A673 (cell line): ENCODE results near the gene CRADD. TPM values are rescaled to one million over a fixed set of nuclear protein-coding genes. Genes with fewer than 3 reads are reported as not detected.

Experiments used
- BruUV-seq: library from RNA; stranded (reverse); fragments of 400-500 nt; replicated peaks from 2 replicates; lab custom pipeline; 2021; lab: Mats Ljungman, UMichigan
- CTCF ChIA-PET: fragments of 300-600 bp; sonication (Branson Sonifier 250); formaldehyde crosslinking; loops from one replicate; lab custom pipeline; 2022; ENCODE audit warnings: antibody characterized with exemption; lab: Charles Lee
- POLR2A ChIA-PET: fragments of 300-600 bp; sonication (Branson Sonifier 250); formaldehyde crosslinking; loops from one replicate; lab custom pipeline; 2022; ENCODE audit warnings: antibody characterized with exemption; ENCODE audit not compliant: low non-redundant PET; lab: Charles Lee
- DNase-seq: peaks from one replicate; pipeline ENCODE4 v3.0.0-alpha.2; 2015; ENCODE audit warnings: low spot score
- H3K27ac ChIP-seq: fragments of 200-600 bp; sonication (generic); 2 replicates; pipeline ENCODE4 v1.5.1; 2016; ENCODE audit warnings: mixed run types, low read depth, mild to moderate bottlenecking, mixed read lengths, antibody characterized with exemption, low read length; ENCODE audit not compliant: poor library complexity, severe bottlenecking
- H3K27me3 ChIP-seq: fragments of 200-600 bp; sonication (generic); replicated peaks from 2 replicates; pipeline ENCODE4 v1.6.1; 2017; ENCODE audit warnings: mixed run types, low read depth, mild to moderate bottlenecking, mixed read lengths, antibody characterized with exemption, low read length; ENCODE audit not compliant: insufficient read depth, poor library complexity
- H3K36me3 ChIP-seq: fragments of 200-600 bp; sonication (generic); 2 replicates; pipeline ENCODE4 v1.6.1; 2016; ENCODE audit warnings: mixed run types, mild to moderate bottlenecking, mixed read lengths, antibody characterized with exemption, low read length; ENCODE audit not compliant: insufficient read depth, poor library complexity, severe bottlenecking
- H3K4me1 ChIP-seq: fragments of 200-600 bp; sonication (generic); 2 replicates; pipeline ENCODE4 v1.6.1; 2017; ENCODE audit warnings: mixed run types, mild to moderate bottlenecking, mixed read lengths, antibody characterized with exemption, low read length; ENCODE audit not compliant: insufficient read depth, poor library complexity, severe bottlenecking
- H3K4me3 ChIP-seq: fragments of 200-600 bp; sonication (generic); 2 replicates; pipeline ENCODE4 v1.5.1; 2016; ENCODE audit warnings: low read depth, mixed run types, mild to moderate bottlenecking, mixed read lengths, low read length; ENCODE audit not compliant: poor library complexity, severe bottlenecking
- H3K9me3 ChIP-seq: fragments of 200-600 bp; sonication (generic); 2 replicates; pipeline ENCODE4 v1.6.1; 2016; ENCODE audit warnings: mixed run types, low read depth, mild to moderate bottlenecking, mixed read lengths, antibody characterized with exemption, low read length; ENCODE audit not compliant: poor library complexity, severe bottlenecking
- EZH2 ChIP-seq: fragments of 200-600 bp; sonication (generic); IDR thresholded peaks from 2 replicates; pipeline ENCODE4 v1.6.1; 2017; ENCODE audit warnings: borderline replicate concordance, low read depth, mild to moderate bottlenecking, mixed read lengths, antibody characterized with exemption, low read length; ENCODE audit not compliant: poor library complexity, severe bottlenecking
- intact Hi-C: fragments of 100-400 bp; cut with micrococcal nuclease; formaldehyde crosslinking; loops from one replicate; pipeline ENCODE4 v1.10.0; 2022; ENCODE audit not compliant: unreplicated experiment
- total RNA-seq: library from RNA; stranded (reverse); gene quantifications from 2 replicates; pipeline ENCODE4 v1.2.3, GENCODE V29; 2021
- TF ChIP-seq, protein P1 (sequence below): fragments of 300-800, 200-600 bp; sonication (generic); conservative IDR thresholded peaks from 2 replicates; pipeline ENCODE4 v1.5.1; 2017; ENCODE audit warnings: low read depth, mild to moderate bottlenecking, antibody characterized with exemption, low read length, moderate library complexity, mixed read lengths

CRADD gene
- total RNA-seq, 1 experiment from 2014 or later = 9.1 TPM

DNA sequence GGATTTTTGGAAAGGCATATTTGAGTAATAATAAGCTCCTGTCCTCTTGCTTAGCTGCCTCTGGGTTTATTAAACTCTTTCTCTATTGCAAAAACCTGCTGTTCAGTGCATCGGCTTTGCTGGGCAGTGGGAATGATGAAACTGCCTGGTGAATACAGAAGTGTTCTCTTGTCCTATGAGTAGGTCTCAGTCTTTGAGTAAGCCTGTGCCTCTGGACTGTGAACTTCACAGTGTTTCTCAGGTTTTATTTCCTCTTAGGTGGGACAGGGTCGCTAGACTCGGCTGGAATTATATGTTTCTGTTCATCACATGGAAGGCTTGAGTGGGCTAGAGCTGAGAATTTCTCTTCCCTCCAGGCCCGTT, 46.4 kb downstream of the CRADD start:
- CTCF ChIA-PET = no interaction called here
- H3K4me3 ChIP-seq = no peak overlapping the region
- TF ChIP-seq, protein P1, sequence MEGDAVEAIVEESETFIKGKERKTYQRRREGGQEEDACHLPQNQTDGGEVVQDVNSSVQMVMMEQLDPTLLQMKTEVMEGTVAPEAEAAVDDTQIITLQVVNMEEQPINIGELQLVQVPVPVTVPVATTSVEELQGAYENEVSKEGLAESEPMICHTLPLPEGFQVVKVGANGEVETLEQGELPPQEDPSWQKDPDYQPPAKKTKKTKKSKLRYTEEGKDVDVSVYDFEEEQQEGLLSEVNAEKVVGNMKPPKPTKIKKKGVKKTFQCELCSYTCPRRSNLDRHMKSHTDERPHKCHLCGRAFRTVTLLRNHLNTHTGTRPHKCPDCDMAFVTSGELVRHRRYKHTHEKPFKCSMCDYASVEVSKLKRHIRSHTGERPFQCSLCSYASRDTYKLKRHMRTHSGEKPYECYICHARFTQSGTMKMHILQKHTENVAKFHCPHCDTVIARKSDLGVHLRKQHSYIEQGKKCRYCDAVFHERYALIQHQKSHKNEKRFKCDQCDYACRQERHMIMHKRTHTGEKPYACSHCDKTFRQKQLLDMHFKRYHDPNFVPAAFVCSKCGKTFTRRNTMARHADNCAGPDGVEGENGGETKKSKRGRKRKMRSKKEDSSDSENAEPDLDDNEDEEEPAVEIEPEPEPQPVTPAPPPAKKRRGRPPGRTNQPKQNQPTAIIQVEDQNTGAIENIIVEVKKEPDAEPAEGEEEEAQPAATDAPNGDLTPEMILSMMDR = no peak
- TF ChIP-seq EZH2 = no peak
- DNase-seq = no peak
- POLR2A ChIA-PET = no interaction called here
- H3K4me1 ChIP-seq = no peaks in the 10 kb centered on the region
- intact Hi-C loops = no loop called here
- H3K9me3 ChIP-seq = no peaks in the 10 kb centered on the region
- no peaks in the 10 kb centered on the region for H3K27me3 ChIP-seq
- H3K36me3 ChIP-seq = no peaks in the 10 kb centered on the region
- no peak overlapping the region for H3K27ac ChIP-seq
- no TSS peak for BruUV-seq

DNA sequence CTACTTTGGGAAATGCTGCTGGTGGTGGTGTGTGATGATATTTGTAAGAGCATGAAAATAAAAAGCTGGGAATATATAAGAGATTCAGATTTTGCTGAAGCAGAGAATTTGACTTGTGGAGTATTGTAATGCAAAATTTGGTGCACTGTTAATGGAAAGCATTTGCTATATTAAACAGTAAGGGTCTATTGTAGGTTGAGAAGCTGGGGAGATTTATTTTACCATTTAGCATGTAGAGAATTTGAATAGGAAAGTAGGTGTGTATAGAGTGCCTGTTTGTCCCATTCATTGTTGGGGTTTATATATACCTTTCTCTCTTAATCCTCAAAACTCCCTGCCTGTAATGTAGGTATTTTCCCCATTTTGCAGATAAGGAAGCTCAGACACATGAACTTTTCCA, 48.4 kb downstream of the CRADD start:
- Histone ChIP-seq H3K36me3 (no peaks in the 10 kb centered on the region), H3K27me3 (no peaks in the 10 kb centered on the region), H3K27ac (no peak overlapping the region), H3K9me3 (no peaks in the 10 kb centered on the region), H3K4me3 (no peak overlapping the region), H3K4me1 (no peaks in the 10 kb centered on the region)
- DNase-seq = no peak
- no peak for TF ChIP-seq EZH2
- TF ChIP-seq, protein P1 = no peak
- ChIA-PET POLR2A (no interaction called here), CTCF (no interaction called here)
- BruUV-seq = no TSS peak
- intact Hi-C loops = no loop called here

DNA sequence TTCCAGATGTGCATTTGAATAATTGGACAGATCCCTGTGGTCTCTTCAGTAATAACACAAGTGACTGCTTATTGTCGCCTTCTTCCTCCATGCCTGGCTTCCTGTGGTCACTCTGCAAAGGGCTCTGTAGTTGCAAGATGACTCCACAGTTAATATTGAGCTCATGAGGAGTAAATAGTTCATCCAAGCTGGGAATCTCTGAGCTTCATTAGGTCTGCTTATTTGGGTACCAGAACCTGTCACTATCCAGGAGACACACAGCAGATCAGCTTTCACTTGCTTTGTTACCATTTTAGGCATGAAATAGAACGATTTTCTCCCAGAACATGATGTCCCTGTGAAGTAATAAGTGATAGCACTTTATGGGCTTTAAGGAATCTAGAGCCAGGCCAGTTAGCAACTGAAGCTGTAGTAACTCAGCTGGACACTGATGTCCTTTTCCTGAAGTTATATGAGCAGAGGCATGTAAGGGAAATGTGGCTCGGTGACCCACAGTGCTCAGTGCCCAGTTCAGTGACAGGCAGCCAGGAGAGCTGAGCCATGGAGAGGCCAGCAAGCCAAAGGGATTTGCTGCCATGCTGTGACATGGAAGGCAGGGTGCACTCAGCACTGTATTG, 50.1 kb downstream of the CRADD start:
- BruUV-seq = no TSS peak
- no peaks in the 10 kb centered on the region for H3K36me3 ChIP-seq
- TF ChIP-seq EZH2 = no peak
- TF ChIP-seq, protein P1 = no peak
- CTCF ChIA-PET = no interaction called here
- intact Hi-C loops = no loop called here
- no peak overlapping the region for H3K4me3 ChIP-seq
- no peaks in the 10 kb centered on the region for H3K4me1 ChIP-seq
- no peaks in the 10 kb centered on the region for H3K9me3 ChIP-seq
- H3K27me3 ChIP-seq = no peaks in the 10 kb centered on the region
- POLR2A ChIA-PET = no interaction called here
- H3K27ac ChIP-seq = no peak overlapping the region
- DNase-seq = no peak
